Naive thymus-derived CD4-positive, alpha-beta T cell (primary cell): ENCODE results near the gene SERINC5. TPM values are rescaled to one million over a fixed set of nuclear protein-coding genes. Genes with fewer than 3 reads are reported as not detected.

ENCODE experiments used
- ATAC-seq: fragments of 150-1000 bp; cut with Tn5 transposase; 2 replicates; pipeline ENCODE4 v1.10.0; 2021; ENCODE audit warnings: mild to moderate bottlenecking, moderate library complexity
- CTCF ChIA-PET: fragments of 350-600 bp; sonication (Branson Sonifier 250); formaldehyde crosslinking; loops from one replicate; lab custom pipeline; 2021; ENCODE audit warnings: antibody characterized with exemption; lab: Charles Lee
- POLR2A ChIA-PET: fragments of 350-600 bp; sonication (Branson Sonifier 250); formaldehyde crosslinking; loops from one replicate; lab custom pipeline; 2021; ENCODE audit warnings: antibody characterized with exemption, inconsistent platforms; lab: Charles Lee
- DNase-seq, 9 donors: peaks; one replicate each; pipeline versions ENCODE4 v3.0.0 to v3.0.0-alpha.2; 2020 to 2022; ENCODE audit warnings: mixed read lengths in 1 of 9
- H3K27ac ChIP-seq: one replicate; pipeline ENCODE4 v1.7.0; 2013; ENCODE audit warnings: mild to moderate bottlenecking, low read depth, low read length, moderate library complexity
- H3K27me3 ChIP-seq, 2 donors: one replicate each; pipeline ENCODE4 v1.7.0; 2013; ENCODE audit warnings: low read length in 2 of 2, mild to moderate bottlenecking in 2 of 2, moderate library complexity in 2 of 2; ENCODE audit not compliant: control insufficient read depth in 2 of 2, insufficient read depth in 2 of 2
- H3K36me3 ChIP-seq, 3 experiments: 1 replicate in 2 of 3; 2 replicates in 1 of 3; pipeline ENCODE4 v1.7.0; 2013; ENCODE audit warnings: low read length in 3 of 3, mild to moderate bottlenecking in 3 of 3, moderate library complexity in 1 of 3; ENCODE audit not compliant: insufficient read depth in 3 of 3, control insufficient read depth in 2 of 3
- H3K4me1 ChIP-seq, 2 donors: one replicate each; pipeline ENCODE4 v1.7.0; 2013; ENCODE audit warnings: low read length in 2 of 2, mild to moderate bottlenecking in 2 of 2, moderate library complexity in 1 of 2; ENCODE audit not compliant: control insufficient read depth in 2 of 2, insufficient read depth in 2 of 2
- H3K4me3 ChIP-seq: 2 replicates; pipeline ENCODE4 v1.7.0; 2013; ENCODE audit warnings: mild to moderate bottlenecking, low read length
- H3K9me3 ChIP-seq, 3 experiments: 1 replicate in 2 of 3; 2 replicates in 1 of 3; pipeline ENCODE4 v1.7.0; 2013; ENCODE audit warnings: low read length in 3 of 3; ENCODE audit not compliant: control insufficient read depth in 2 of 3
- H3K27ac Mint-ChIP-seq, 9 donors: one replicate each; pipeline ENCODE4 v1.8.0; 2020 to 2022; ENCODE audit warnings: mixed read lengths in 9 of 9, mild to moderate bottlenecking in 8 of 9, moderate library complexity in 5 of 9, inconsistent platforms in 2 of 9
- H3K27me3 Mint-ChIP-seq, 5 donors: one replicate each; pipeline ENCODE4 v1.8.0; 2021 to 2022; ENCODE audit warnings: mixed read lengths in 5 of 5, mild to moderate bottlenecking in 1 of 5
- H3K36me3 Mint-ChIP-seq, 5 donors: one replicate each; pipeline ENCODE4 v1.8.0; 2020 to 2022; ENCODE audit warnings: mixed read lengths in 5 of 5, mild to moderate bottlenecking in 3 of 5, inconsistent platforms in 1 of 5
- H3K4me1 Mint-ChIP-seq, 7 donors: one replicate each; pipeline ENCODE4 v1.8.0; 2020 to 2022; ENCODE audit warnings: mixed read lengths in 7 of 7, mild to moderate bottlenecking in 3 of 7, inconsistent platforms in 1 of 7
- H3K4me3 Mint-ChIP-seq, 10 donors: one replicate each; pipeline ENCODE4 v1.8.0; 2020 to 2022; ENCODE audit warnings: mild to moderate bottlenecking in 10 of 10, mixed read lengths in 10 of 10, moderate library complexity in 6 of 10, inconsistent platforms in 2 of 10
- H3K9me3 Mint-ChIP-seq, 11 donors: one replicate each; pipeline ENCODE4 v1.8.0; 2020 to 2022; ENCODE audit warnings: mixed read lengths in 11 of 11, mild to moderate bottlenecking in 4 of 11, inconsistent platforms in 1 of 11, moderate library complexity in 1 of 11
- intact Hi-C, 2 donors: fragments of 100-400 bp; cut with micrococcal nuclease; formaldehyde crosslinking; loops; one replicate each; pipeline ENCODE4 v1.15.1; 2023
- polyA plus RNA-seq, 2 donors: library from polyadenylated mRNA; unstranded; fragments of 300-500 nt; fragmentation: Illumina TruSeq; gene quantifications; one replicate each; pipeline ENCODE4 v1.2.3, GENCODE V29; 2021
- total RNA-seq, 6 experiments: library from RNA in 5 of 6; stranded (reverse) in 5 of 6; gene quantifications; 1 replicate in 5 of 6; 2 replicates in 1 of 6; pipeline ENCODE4 v1.2.3 and lab custom pipeline; 2021 to 2026

SERINC5 gene
- total and polyA plus RNA-seq, 7 experiments from 2014 or later = 34.3 to 164 (median 101) TPM

DNA sequence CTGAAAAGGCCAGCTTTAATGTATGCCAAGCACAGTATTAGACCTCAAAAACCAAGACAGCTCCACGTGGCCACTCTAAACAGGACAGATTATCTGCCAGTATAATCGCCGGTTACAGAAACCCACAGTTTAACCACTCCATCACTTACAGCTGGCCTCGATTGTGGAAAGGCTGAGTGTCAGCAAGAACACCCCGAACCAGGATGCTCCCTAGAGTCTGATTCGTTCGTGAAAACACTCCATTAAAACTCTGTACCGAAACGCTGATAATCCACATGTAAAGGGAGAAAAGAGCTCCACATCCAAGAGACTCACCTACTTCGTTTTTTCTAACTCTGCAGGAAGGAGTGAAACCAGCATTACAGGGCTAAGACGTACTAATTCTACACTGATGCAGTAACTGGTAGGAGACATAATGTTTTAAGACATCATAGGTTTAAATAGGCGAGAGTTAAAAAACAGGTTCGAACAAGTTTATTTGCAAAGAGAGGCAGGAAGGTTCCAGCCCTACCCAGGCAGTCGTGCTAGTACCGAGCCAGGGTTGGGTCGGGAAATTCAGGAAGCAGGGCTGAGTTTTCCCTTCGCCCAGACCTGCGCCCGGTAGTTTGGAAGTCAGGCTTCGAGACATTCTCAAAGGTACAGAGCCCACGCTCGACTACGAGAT lies 949 bp downstream of the SERINC5 start:
- intact Hi-C loops = loop anchor here (1.0 to 10.0 kb wide), 12 partner anchors 9 to 1047 kb away; partner anchors contain the start of genes JMY (in 2 of the 2), MTX3 (in 1 of the 2), TENT2 (in 1 of the 2) and ZCCHC9 (in 1 of the 2)
- DNase-seq = peak in 6 of 9 donors; percentile 30 to 58 (median 44)
- peak overlapping the region; percentile 88 for H3K27ac ChIP-seq
- ChIA-PET CTCF (interaction anchor here (0.7 to 3.0 kb wide), 12 partner anchors 15 to 163 kb away, joined by 3 to 17 read pairs (median 4); no protein-coding TSS in a partner anchor), POLR2A (interaction anchor here (0.6 to 9.9 kb wide), 41 partner anchors 10 to 261 kb away, joined by 3 to 153 read pairs (median 5); no protein-coding TSS in a partner anchor)
- Mint-ChIP-seq H3K9me3 (no peaks in the 10 kb centered on the region), H3K4me1 (peaks cover 47 to 66% (median 56%) of the 10 kb centered on the region in 7 donors), H3K27me3 (no peaks in the 10 kb centered on the region), H3K27ac (peak overlapping the region; percentile 87 to 99 (median 92)), H3K36me3 (peaks cover 14 to 40% (median 32%) of the 10 kb centered on the region in 5 donors), H3K4me3 (peak overlapping the region; percentile 88 to 99 (median 94))
- H3K9me3 ChIP-seq = no peaks in the 10 kb centered on the region
- H3K36me3 ChIP-seq = peaks cover 0 to 7% (median 0%) of the 10 kb centered on the region in 3 experiments
- peak; percentile 7 for ATAC-seq
- H3K4me3 ChIP-seq = peak overlapping the region; percentile 73
- peaks cover 19 to 36% of the 10 kb centered on the region in 2 donors for H3K4me1 ChIP-seq
- H3K27me3 ChIP-seq = no peaks in the 10 kb centered on the region

DNA sequence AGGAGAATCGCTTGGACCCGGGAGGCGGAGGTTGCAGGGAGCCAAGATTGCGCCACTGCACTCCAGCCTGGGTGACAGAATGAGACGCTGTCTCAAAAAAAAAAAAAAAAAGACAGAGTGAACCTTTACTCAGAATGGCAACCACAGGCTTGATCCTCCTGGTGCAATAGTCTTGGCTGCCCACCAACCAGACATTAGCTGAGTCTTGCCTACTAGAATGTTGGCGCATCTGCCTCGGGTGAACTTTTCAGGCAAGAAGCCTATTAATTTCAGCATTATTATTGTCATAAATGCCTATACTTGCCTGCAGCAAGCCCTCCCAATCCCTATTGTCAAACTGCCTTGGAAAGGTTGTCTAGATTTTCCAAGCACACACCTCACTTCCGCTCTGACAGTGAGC lies 4.2 kb downstream of the SERINC5 start:
- POLR2A ChIA-PET = interaction anchor here (1.0 to 9.9 kb wide), 10 partner anchors 8 to 160 kb away, joined by 3 to 108 read pairs (median 4); no protein-coding TSS in a partner anchor
- DNase-seq (no peak), ATAC-seq (no peak)
- no peak overlapping the region for H3K4me3 ChIP-seq
- H3K27me3 ChIP-seq = no peaks in the 10 kb centered on the region
- intact Hi-C loops = loop anchor here (5.0 to 10.0 kb wide), 4 partner anchors 637 to 1051 kb away; partner anchors contain the start of genes JMY (in 2 of the 2), TENT2 (in 1 of the 2) and ZCCHC9 (in 1 of the 2)
- no peaks in the 10 kb centered on the region for H3K9me3 ChIP-seq
- H3K4me3 Mint-ChIP-seq = peak overlapping the region in 9 of 10 donors; percentile 53 to 99 (median 95)
- no peaks in the 10 kb centered on the region for H3K9me3 Mint-ChIP-seq
- no peaks in the 10 kb centered on the region for H3K27me3 Mint-ChIP-seq
- CTCF ChIA-PET = interaction anchor here (1.4 kb wide), 1 partner anchor 35 kb away, joined by 7 read pairs; no protein-coding TSS in a partner anchor
- peak overlapping the region; percentile 88 for H3K27ac ChIP-seq
- H3K27ac Mint-ChIP-seq = peak overlapping the region; percentile 24 to 99 (median 92)
- peaks cover 56 to 80% (median 68%) of the 10 kb centered on the region in 7 donors for H3K4me1 Mint-ChIP-seq
- H3K4me1 ChIP-seq = peaks cover 24 to 53% of the 10 kb centered on the region in 2 donors
- peaks cover 19 to 46% (median 35%) of the 10 kb centered on the region in 5 donors for H3K36me3 Mint-ChIP-seq
- peaks cover 0 to 7% (median 0%) of the 10 kb centered on the region in 3 experiments for H3K36me3 ChIP-seq

DNA sequence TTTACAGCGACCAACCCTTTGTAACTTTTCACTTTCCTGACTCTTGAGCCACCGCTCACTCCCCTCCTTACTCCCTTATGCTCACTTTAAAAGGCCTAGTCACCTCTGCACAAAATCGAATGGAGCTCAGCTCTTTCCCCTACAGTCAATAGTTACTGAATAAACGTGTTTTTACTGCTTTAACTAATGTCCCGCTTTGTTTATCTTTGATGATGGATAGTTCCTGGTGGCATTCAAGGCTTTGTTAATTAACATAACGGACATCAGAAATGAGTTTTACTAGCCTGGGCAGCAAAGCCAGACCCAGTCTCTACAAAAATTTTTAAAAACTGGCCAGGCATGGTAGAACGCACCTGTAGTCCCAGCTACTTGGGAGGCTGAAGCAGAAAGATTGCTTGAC lies 5.0 kb downstream of the SERINC5 start:
- ChIA-PET POLR2A (interaction anchor here (0.7 to 9.9 kb wide), 11 partner anchors 8 to 159 kb away, joined by 3 to 108 read pairs (median 5); no protein-coding TSS in a partner anchor), CTCF (interaction anchor here (0.7 to 1.2 kb wide), 2 partner anchors 16 to 167 kb away, joined by 3 to 4 read pairs; no protein-coding TSS in a partner anchor)
- intact Hi-C loops = loop anchor here (5.0 to 10.0 kb wide), 4 partner anchors 636 to 1052 kb away; partner anchors contain the start of genes JMY (in 2 of the 2), TENT2 (in 1 of the 2) and ZCCHC9 (in 1 of the 2)
- Histone ChIP-seq H3K4me1 (peaks cover 29 to 62% of the 10 kb centered on the region in 2 donors), H3K27ac (peak overlapping the region; percentile 11), H3K4me3 (no peak overlapping the region), H3K36me3 (peaks cover 0 to 7% (median 0%) of the 10 kb centered on the region in 3 experiments), H3K27me3 (no peaks in the 10 kb centered on the region), H3K9me3 (no peaks in the 10 kb centered on the region)
- no peaks in the 10 kb centered on the region for H3K9me3 Mint-ChIP-seq
- ATAC-seq (no peak), DNase-seq (no peak)
- H3K36me3 Mint-ChIP-seq = peaks cover 19 to 44% (median 35%) of the 10 kb centered on the region in 5 donors
- H3K27me3 Mint-ChIP-seq = no peaks in the 10 kb centered on the region
- peak overlapping the region in 9 of 10 donors; percentile 43 to 98 (median 92) for H3K4me3 Mint-ChIP-seq
- H3K4me1 Mint-ChIP-seq = peaks cover 56 to 83% (median 75%) of the 10 kb centered on the region in 7 donors
- H3K27ac Mint-ChIP-seq = peak overlapping the region in 8 of 9 donors; percentile 3 to 99 (median 78)

DNA sequence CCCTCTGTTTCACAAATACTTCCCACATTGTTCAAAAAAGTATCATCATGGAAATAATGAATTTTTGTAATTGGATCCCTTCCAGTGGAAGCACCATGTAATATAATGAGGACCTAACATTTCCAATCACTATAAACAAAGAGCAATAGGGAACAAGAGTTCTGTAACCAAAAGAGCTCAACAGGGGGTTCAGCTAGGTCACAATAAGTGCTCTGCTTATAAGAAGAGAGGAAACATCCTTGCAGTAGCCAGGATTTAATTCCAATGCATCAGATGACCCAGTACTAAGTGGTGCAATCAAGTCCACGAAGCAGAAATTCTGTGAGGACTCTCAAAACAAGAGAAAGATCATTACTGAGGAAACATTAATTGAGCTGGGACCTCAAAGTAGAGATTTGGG lies 5.9 kb downstream of the SERINC5 start:
- ChIA-PET CTCF (interaction anchor here (0.7 to 1.2 kb wide), 4 partner anchors 16 to 166 kb away, joined by 3 to 4 read pairs (median 3); no protein-coding TSS in a partner anchor), POLR2A (interaction anchor here (0.7 to 9.9 kb wide), 7 partner anchors 12 to 108 kb away, joined by 3 to 108 read pairs (median 5); no protein-coding TSS in a partner anchor)
- Histone ChIP-seq H3K27me3 (no peaks in the 10 kb centered on the region), H3K4me3 (no peak overlapping the region), H3K27ac (no peak overlapping the region), H3K36me3 (peaks cover 0 to 4% (median 0%) of the 10 kb centered on the region in 3 experiments), H3K9me3 (no peaks in the 10 kb centered on the region), H3K4me1 (peaks cover 29 to 63% of the 10 kb centered on the region in 2 donors)
- no peaks in the 10 kb centered on the region for H3K27me3 Mint-ChIP-seq
- DNase-seq (no peak), ATAC-seq (no peak)
- peaks cover 20 to 48% (median 34%) of the 10 kb centered on the region in 5 donors for H3K36me3 Mint-ChIP-seq
- peak overlapping the region; percentile 16 to 91 (median 79) for H3K27ac Mint-ChIP-seq
- H3K4me1 Mint-ChIP-seq = peaks cover 57 to 91% (median 81%) of the 10 kb centered on the region in 7 donors
- intact Hi-C loops = loop anchor here (5.0 to 10.0 kb wide), 4 partner anchors 635 to 1052 kb away; partner anchors contain the start of genes JMY (in 2 of the 2), TENT2 (in 1 of the 2) and ZCCHC9 (in 1 of the 2)
- peak overlapping the region; percentile 6 to 98 (median 70) for H3K4me3 Mint-ChIP-seq
- H3K9me3 Mint-ChIP-seq = peaks cover 0 to 5% (median 1%) of the 10 kb centered on the region in 11 donors

DNA sequence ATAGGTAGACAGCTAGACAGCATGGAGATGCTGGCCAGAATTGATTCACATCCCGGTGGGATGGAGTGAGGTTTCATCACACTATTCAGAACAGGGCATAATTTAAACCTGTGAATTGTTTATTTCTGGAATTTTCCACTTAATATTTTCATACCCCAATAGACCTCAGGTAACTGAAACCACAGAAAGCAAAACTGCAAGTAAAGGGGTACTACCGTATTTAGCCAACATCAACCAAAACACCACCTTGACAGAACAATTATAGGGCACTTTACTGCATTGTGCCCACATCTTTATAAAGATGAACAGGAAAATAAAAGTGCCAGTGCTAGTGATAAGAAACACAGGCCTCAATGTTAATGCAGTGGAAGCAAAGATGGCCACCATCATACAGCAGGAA lies 7.5 kb downstream of the SERINC5 start:
- POLR2A ChIA-PET = interaction anchor here (1.5 to 5.9 kb wide), 3 partner anchors 7 to 112 kb away, joined by 7 to 44 read pairs (median 7); partner anchors contain the start of gene SERINC5
- H3K27me3 Mint-ChIP-seq = no peaks in the 10 kb centered on the region
- H3K4me3 Mint-ChIP-seq = peak overlapping the region; percentile 48 to 97 (median 73)
- peak overlapping the region; percentile 48 to 92 (median 77) for H3K27ac Mint-ChIP-seq
- Histone ChIP-seq H3K27ac (peak overlapping the region; percentile 18), H3K4me3 (no peak overlapping the region), H3K9me3 (peaks cover 0 to under 1% (median 0%) of the 10 kb centered on the region in 3 experiments), H3K36me3 (peaks cover 0 to 7% (median 0%) of the 10 kb centered on the region in 3 experiments), H3K4me1 (peaks cover 22 to 61% of the 10 kb centered on the region in 2 donors), H3K27me3 (no peaks in the 10 kb centered on the region)
- H3K4me1 Mint-ChIP-seq = peaks cover 51 to 88% (median 75%) of the 10 kb centered on the region in 7 donors
- peaks cover 10 to 39% (median 28%) of the 10 kb centered on the region in 5 donors for H3K36me3 Mint-ChIP-seq
- ATAC-seq = no peak
- no peak for DNase-seq
- CTCF ChIA-PET = no interaction called here
- H3K9me3 Mint-ChIP-seq = peaks cover 0 to 9% (median 4%) of the 10 kb centered on the region in 11 donors
- intact Hi-C loops = no loop called here
